Stimulated activated CD8-positive, alpha-beta memory T cell treated with anti-CD3 and anti-CD28 coated beads, Interleukin-4, amount 100 ng/mL, for 48 hours (primary cell): Measurements from ENCODE around the gene POLD2.
A peak's percentile ranks its signal among the peaks of the same experiment; 100 is the strongest.

ENCODE experiments used
- DNase-seq: peaks from one replicate; pipeline ENCODE4 v3.0.0-alpha.2; 2020

Gene POLD2

DNA sequence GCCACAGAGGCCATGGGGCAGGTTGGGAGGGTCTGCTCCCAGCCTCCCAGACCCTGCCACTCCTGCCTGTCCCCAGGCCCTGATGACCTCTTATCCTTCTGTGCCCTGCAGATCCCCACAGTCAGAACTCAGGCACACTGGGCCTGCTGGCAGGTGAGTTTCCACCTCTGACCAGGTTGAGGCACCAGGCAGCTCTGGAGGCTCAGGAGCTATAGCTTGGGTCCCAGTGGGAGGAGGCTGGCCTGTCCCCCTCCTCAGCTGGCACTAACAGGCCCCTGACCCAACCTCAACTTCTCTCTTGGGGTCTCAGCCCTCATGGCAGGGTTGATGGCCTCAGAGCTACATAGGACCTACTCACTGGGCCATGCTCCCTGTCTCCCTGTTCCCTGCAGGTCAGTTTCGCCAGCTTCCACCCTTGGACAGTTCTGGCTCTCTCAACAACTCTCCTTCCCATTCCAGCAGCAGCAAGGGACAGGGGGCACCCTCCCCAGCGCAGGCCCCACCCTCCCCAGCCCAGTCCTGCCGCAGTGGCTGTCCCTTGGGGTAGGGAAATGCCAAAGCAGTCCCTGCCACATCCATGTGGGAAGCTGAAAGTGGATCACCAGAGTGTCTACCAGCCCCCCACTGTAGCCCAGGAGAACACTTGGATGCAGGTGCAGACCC is 21.9 kb downstream of the POLD2 start:
- no peak for DNase-seq

DNA sequence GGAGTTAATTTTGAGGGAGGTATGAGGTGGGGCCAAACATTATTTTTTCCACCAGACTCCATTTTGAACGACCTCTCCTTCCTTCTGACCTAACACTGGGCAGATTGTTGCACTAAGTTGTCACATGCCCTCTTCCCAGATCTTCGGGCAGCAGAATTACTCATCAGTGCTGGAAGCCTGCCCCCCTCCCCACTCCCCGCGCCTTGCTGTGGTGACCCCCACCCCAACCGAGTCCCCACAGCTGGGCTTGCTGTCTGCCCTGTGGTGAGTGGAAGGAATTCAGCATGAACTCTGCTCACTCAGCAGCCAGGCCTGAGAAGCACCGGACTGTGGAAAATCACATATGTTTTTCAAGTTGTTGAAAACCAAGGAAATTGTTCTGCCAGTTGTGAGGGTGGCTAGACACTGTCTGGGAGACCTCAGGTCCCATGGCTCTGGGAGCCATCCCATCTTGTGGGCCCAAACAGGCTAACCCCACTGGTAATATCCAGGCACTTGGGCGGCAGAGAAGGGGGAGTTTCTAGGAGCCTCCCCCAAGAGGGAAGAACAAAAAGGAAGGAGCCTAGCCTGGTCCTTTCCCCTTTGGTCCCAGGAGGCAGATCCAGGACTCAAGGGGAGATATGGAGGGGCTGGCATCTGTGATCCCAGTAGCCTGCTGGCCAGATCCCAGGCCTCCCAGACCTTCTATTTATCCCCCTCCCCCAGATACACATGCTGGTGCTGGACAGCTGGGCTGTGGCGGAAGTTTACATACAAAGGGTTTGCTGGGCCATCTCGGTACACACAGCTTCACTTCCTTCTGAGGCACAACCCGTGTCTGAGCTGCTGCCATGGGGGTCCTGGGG is 22.7 kb downstream of the POLD2 start:
- DNase-seq: no peak

DNA sequence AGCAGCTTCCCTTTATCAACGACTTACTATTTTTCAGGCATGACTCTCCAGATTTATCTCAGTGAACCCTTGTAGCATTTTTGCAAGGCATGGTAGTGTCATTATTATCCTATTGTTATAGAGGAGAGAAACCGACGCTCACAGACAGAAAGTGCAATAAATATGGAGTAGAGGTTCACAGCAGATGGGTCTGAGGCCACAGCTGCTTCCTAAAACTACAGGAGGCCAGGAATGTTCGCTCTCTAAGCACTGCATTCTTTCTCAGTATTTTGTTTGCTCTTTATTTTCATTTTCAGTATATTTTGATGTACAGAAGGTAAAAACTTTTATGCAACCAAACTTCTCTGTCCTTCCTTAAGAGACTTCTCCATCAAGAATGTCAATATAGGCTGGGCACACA is 23.7 kb downstream of the POLD2 start:
- no peak for DNase-seq

DNA sequence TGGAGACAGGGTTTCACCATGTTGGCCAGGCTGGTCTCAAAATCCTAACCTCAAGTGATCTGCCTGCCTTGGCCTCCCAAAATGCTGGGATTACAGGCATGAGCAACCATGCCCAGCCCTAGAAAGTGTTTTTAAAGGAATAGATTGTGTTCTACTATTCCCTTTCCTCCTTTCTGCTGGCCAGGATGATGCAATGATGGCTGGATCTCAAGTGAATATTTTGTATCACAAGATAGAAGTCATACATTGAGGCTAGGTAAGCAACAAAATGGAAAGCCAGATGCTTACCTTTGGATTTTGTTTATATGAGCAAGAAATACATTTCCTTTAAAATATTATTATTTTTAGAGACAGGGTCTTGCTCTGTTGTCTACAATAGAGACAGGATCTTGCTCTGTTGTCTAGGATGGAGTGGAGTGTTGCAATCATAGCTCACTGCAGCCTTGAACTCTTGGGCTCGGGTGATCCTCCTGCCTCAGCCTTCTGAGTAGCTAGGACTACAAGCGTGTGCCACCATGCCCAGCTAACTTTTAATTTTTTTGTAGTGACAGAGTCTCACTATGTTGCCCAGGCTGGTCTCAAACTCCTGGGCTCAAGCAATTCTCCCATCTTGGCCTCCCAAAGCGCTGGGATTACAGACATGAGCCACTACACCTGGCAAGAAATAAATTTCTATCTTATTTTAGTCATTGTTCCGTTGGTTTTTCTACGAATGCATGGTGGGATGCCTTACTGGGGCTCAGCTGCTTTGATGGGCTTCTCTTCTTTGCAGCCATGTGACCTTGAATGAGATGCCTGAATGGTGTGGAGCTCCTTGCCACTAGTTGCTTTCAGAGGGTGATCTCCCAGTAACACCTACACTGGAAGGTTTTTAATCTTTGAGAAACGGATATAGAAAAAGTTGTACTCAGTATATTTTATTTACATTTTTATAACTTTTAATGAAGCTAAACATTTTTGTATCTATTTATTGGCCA is 25.0 kb downstream of the POLD2 start:
- DNase-seq: no peak

DNA sequence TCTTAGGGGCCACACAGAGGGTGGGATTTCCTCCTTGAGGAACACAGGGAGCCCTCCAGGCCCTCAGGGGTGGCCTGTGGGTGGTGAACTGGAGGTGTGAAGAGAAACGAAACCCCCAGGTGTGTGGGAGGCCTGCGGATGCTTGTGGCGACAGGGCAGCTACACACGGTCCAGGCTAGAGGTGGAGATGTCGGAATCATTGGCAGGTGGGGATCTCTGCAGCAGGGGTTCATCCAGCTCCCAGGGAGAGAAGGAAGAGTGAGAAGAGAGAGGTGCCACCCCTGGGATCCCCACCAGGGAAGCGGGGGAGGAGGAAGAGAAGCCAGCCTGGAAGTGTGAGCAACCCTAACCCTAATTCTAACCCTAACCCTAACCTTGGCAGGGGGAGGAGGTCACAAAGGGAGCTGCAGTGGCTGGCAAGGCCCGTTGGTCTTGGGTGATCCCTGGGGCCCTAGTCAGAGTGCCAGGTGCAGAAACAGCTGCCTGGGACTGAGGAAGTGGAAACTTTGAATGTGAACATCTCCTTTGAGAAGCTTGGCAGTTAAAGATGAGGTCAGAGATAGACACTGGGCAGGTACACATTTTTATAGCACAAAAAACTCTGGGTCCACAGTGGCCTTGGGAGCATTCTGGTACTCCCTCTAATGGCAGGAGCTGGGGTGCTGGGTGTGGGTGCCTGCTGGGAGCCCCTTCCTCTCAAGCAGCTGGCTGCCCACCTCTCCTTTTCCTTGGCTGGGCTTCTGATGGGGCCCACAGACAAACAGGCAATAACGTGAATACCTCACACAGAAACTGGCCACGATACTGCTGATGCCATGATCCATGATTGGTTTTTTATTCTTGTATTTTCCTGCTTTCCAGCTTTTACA is 26.1 kb downstream of the POLD2 start:
- DNase-seq: peak; percentile 46

DNA sequence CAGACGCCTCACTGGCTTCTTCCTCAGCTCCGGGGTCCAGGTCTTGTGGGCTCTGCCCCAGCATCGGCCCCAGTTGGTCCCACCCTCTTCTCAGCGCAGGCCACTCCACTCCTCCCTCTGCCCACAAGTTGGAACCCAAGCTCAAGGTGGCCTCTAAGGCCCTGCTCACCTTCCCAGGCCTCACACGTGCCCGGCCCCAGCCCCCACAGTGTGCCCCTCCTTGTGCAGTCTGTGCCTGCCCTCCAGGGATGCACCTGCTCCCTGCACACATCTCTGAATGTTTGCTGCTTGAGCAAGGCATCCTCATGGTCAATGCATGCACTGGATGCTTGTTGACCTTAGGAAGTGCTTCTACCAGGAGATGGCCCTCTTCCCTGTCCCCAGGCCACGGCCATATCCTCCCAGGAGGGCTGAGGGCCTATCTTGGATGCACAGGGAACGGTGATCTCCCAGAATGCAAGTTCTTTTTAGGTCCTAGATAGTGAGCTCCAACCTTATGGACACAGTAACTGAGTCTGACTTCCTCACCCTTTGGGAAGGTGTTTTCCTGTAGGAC is 26.9 kb downstream of the POLD2 start:
- no peak for DNase-seq

DNA sequence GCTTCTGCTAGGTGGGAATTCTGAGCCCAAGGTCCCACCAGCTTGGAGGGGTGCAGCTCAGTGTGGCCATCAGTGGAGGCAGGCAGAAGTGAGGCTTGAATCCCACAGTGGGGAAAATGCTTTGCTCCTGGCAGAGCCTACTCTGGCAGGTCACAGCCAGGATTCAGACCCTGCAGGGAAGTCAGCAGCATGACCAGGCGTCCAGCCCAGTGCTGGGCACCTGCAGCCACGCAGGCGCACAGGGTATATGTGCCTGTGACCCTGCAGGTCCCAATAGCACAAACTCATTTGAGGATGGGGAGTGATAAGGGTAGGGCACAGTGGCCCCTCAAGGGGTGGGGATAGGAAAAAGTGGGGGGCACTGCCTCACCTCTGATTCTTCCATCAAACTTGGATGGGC is 27.6 kb downstream of the POLD2 start:
- DNase-seq: no peak

DNA sequence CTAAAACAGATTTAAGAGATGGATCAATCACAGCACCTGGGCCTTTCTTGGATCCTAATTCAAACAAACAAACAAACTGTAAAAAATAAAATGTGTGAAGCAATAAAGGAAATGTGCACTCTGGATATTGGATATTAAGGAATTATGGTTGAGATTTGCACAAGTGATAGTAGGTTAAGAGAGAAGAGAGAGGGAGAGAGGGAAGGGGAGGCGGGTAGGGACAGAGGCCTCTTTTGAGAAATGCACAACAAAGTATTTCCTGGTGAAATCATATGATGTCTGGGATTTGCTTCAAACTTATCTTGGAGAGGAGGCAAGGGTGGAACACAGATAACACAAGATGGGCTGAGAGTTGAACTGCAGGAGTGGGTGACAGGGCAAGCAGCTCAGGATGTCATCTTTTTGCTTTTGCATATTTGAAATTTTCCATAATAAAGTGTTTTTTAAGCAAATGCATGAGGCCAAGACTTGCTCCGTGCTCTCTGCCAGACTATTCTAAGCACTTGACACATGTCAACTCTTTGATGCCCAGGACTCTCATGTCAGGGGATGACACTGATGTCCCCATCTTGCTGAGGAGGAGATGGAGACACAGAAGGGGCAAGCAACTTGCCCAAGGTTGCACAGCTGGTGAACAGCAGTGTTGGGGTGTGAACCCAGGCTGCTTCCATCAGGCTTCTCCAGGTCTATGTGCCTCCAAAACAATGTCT is 28.3 kb downstream of the POLD2 start:
- DNase-seq: no peak

DNA sequence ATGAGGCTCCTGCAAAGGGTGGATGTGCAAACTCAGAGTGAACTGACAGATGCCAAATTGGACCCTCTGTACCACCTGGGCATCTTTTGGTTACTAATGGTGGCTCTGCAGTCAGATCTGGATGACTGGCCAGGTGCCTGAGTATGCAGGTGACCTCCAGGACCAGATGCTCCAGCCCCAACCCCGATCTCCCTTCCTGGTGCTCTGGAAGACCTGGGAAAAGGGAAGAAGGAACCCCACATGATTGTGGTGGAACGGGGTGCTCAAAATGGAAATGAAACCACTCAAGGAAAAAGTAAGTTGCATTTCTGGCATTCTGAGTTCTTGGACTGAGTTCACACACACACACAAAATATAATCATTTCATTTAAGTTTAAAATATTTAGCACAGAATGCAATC is 29.0 kb downstream of the POLD2 start:
- DNase-seq: no peak

DNA sequence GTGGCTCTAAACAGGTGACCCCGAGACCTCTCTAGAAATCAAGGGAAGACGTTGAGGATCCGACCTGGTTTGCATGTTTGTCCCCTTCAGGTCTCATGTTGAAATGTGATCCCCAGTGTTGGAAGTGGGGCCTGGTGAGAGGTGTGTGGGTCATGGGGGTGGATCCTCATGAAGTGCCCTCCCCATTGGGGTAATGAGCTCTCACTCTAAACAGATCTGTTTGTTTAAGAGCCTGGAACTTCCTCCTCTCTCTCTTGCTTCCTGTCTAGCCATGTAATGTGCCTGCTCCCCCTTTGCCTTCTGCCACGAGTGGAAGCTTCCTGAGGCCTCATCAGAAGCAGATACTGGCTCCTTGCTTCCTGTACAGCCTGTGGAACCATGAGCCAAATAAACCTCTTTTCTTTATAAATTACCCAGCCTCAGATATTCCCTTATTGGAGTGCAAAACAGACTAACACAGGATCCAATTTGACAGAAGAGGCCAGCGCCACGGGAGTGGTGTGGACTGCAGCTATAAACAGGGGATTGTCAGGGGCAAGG is 30.2 kb downstream of the POLD2 start:
- DNase-seq: no peak

DNA sequence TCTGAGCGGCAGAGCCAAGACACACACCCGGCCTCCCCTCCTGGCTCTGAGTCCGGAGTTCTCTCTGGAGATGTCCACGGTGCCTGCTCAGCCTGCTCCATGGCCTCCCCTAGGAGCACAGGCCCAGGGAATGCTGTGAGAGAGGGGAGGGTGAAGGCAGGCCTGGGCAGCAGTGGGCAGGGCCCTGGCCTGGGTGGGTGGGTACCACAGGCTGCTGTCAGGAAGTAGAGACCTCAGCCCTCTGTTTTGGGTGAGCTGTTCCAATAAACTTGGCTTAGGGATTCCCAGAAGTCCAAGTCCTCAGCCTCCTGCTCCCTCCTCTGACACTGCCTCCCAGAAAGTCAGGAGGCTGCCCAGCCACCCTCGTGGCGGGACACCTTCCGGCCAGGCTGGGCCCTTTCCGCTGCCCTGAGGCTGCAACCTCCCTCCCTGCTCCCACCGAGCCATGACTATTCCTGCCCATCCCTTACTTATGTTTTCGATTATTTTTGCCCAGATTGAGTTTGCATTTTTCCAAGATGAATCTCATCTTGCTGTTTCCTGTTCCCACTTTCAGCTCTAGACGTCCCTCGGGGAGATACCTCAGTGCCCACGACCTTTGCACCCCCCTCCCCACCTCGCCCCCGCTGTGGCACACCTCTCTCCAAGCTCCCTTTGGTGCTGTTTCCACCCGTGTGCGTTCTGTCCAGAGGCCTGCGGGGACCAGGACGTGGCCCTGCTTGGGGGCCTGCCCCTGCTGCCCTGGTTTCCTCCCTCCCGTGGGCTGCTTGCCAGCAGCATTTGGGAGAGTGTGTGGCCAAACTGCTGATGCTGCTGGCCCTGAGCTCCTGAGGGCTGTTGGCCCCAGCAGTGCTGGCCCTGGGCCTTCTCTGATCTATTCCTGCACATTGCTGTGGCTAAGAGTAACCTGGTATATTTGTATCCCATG is 35.2 kb downstream of the POLD2 start:
- no peak for DNase-seq

DNA sequence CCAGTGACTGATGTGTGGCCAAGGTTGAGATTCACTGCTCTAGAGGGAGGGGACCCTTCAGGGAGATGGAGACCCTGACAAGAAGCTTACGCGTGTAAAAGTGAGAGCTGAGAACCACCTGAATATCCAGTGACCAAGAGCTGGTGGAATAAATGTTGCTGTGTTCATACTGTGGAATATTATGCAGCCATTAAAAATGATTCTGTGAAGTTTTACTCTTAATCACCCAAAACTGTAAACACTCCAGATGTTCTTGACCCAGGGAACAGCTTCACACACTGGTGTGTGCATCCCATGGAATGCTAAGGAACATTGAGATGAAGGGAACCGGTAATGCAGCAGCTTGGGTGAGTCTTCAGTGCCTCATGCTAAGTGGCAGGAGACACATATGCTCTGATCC is 36.7 kb downstream of the POLD2 start:
- no peak for DNase-seq

DNA sequence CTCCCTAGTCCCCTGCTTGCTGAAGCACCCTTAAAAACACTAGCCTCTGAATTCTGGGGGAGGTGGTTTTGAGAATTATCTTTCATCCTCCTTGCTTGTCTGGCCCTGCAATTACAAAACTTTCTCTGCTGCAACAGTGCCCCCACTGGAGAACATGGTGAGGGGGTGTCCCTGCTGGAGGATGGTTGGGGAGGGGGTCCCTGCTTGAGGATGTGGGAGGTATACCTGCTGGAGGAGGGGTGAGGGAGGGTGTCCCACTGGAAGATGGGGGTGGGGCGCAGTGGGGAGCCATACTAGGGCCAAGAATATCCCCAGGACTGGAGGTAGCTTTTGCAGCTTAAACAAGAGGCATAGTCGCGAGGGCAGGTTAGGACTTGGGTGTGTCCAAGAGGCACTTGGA is 37.8 kb downstream of the POLD2 start:
- DNase-seq: no peak

DNA sequence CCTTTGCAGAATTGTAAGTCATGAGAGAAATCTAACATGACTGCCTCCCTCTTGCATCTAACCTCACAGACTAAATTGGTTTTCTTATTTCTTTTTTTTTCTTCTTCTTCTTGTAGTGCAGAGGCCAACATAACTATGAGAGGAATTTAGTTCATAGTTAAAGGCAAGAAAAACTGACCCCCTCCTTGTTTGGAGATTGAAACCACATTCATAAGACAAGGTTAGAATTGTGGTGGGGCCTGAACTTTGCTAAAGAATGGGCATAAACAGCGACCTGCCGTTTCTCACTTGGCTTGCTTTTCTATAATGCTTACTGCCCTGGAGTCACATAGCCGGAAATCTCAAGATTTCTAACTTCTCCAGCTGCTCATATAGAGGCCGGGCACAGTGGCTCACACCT is 38.6 kb downstream of the POLD2 start:
- DNase-seq: no peak

DNA sequence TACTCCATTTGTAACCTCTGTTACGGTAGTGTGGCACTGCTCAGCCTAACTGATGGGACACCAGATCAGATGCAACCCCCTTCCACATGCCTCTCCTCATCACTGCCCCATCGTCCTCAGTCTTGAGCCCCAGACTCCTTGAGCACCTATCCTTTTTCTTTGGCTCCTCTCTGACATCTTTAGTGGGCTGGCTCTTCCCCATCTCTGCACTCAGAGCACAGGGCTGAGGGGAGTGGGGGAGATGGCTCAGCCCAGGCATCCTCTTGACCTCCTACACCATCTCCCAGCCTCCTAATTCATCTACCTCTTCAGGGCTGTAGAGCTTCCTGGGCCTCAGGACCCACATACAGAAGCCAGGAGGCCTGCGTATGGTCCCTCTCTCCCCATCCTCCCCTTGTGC is 39.6 kb downstream of the POLD2 start:
- DNase-seq: no peak

DNA sequence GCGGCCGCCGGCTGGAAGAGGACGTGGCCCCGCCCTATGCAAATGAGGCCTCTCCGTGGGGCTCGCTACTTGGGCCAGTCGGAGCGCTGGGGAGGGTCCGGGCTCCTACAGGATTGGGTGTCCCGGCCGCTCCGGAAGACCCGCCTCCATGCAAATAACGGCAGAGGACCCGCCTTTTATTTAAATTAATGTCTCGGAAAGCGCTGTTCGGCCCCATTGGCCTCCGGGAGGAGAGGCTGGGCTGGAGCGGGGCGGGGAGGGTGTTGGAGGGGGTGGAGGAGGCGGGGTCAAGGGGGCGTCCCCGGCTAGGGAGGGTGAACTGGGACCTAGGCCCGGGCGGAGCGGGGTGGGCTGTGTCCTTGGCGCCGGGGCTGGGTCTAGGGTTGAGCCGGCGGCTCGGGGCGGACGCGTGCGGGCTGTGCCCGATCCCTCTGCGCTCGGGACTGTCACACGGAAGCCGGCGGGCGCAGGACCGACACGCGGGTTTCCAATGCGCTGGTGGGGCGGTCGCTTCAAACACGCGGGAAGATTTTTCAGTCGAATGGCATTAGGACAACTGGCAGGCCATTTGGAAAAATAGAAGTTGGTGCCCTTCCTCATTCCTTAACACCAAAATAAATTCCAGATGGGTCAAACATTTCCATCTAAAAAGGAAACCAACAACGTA is 40.7 kb downstream of the POLD2 start:
- DNase-seq: peak; percentile 97

DNA sequence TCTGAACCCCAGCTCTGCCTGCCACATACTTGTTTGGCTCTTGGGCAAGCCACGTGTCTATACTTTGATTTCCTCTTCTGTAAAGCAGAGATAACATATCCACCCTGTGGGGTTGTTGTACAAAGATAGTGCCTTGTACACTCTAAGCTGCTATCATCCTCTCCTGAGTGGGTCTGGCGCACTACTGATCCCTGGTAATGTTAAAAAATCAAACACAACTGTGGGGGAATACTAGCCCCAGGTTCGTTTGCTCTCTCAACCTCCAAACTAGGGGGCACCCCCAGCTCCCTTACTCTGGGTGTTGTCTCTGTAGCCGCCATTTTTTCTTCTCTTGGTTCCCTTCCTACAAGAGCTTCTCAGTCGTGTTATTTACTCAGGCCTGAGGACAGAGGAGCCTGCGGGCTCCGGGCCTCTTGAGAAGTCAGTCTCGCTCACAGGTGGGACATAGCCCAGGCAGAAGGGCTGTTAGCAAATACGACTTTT is 42.0 kb downstream of the POLD2 start:
- peak; percentile 50 for DNase-seq

DNA sequence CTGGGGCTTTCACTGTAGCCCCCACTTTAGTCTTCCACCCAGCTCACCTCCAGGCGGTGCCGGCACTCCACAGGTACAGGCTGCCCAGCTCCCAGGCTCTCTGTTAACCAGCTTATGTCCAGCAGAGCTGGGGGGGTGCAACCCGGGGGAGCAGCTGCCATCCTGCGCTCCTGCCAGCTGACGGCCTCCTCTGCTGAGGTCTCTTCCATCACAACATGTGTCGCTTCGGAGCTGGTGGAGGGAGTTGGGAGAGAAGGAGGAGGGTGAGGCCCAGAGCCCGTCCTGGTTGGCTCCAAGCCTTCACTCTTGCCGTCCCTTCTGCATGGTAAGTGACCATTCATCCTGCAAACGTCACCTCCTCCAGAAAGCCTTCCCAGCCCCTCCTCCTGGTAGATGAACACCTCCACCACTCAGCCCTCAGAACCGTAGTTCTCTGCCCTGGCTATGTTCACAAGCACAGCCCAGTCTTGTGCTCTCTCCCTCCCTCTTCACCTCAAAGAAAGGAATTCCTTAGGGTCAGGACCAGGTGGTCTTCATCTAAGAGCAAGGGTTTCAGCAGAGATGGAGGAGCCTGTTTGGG is 42.6 kb downstream of the POLD2 start:
- DNase-seq: no peak

DNA sequence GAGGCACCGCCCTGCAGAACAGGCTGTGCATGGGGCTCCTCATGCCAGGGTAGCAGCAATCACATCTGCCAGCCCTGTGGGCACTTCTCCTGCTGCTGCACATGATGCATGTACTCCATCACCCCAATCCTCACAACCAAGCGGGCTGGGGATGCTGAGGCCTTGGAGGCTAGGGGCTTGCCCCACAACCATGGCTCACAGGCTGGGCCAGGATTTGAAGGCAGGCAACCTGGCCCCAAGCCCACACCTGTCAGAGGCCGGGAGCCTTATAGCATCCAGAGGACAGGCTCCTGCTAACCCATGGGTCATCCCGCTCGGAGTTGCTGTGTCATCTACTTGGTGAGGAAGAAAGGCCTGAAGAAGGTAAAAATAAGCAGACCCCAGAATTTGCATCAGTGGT is 43.2 kb downstream of the POLD2 start:
- DNase-seq: no peak
